H7 (cell line): ENCODE data around the gene OR1L8. TPM values are rescaled to one million over a fixed set of nuclear protein-coding genes. Genes with fewer than 3 reads are reported as not detected.
"Not testable (repeated sequence)": the region's sequence is repeated elsewhere in the genome, so short reads cannot be mapped to it uniquely, and the experiment has no call there.

Source experiments
- DNase-seq: peaks from one replicate; pipeline ENCODE4 v3.0.0; 2012
- H3K27me3 ChIP-seq: 2 replicates; pipeline ENCODE4 v1.6.0; 2011; ENCODE audit warnings: mild to moderate bottlenecking, low read length; ENCODE audit not compliant: control insufficient read depth, insufficient read depth
- H3K36me3 ChIP-seq: replicated peaks from 2 replicates; pipeline ENCODE4 v1.5.1; 2011; ENCODE audit warnings: low read length; ENCODE audit not compliant: control insufficient read depth, insufficient read depth
- H3K4me3 ChIP-seq: 2 replicates; pipeline ENCODE4 v1.5.1; 2011; ENCODE audit warnings: low read depth, mild to moderate bottlenecking, control low read depth, low read length, moderate library complexity; ENCODE audit not compliant: insufficient read depth
- total RNA-seq: library from RNA; depleted of rRNA; stranded (reverse); fragments of >200 nt; shearing (Covaris generic); gene quantifications from 2 replicates; pipeline ENCODE4 v1.2.3, GENCODE V29; 2014; rRNA removed

Gene OR1L8, protein sequence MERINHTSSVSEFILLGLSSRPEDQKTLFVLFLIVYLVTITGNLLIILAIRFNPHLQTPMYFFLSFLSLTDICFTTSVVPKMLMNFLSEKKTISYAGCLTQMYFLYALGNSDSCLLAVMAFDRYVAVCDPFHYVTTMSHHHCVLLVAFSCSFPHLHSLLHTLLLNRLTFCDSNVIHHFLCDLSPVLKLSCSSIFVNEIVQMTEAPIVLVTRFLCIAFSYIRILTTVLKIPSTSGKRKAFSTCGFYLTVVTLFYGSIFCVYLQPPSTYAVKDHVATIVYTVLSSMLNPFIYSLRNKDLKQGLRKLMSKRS
- not detected in 2 replicates for total RNA-seq

DNA sequence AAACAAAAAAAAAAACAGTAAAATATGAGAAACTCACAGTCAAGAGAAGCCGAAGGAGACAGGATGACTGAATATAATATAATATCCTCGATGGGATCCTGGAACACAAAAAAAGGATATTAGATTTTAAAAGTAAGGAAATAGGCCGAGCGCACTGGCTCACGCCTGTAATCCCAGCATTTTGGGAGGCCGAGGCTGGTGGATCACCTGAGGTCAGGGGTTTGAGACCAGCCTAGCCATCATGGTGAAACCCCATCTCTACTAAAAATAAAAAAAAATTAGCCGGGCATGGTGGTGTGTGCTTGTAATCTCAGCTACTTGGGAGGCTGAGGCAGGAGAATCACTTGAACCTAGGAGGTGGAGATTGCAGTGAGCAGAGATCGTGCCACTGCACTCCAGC, at the start of gene OR1L8:
Gene OR1L8 (minus strand): TSS at position 101 of the 400 bp plus-strand sequence. CDS start 14,907 bp downstream, outside the sequence.
- H3K27me3 ChIP-seq, H3K36me3 ChIP-seq, H3K4me3 ChIP-seq, DNase-seq: not testable (repeated sequence)

DNA sequence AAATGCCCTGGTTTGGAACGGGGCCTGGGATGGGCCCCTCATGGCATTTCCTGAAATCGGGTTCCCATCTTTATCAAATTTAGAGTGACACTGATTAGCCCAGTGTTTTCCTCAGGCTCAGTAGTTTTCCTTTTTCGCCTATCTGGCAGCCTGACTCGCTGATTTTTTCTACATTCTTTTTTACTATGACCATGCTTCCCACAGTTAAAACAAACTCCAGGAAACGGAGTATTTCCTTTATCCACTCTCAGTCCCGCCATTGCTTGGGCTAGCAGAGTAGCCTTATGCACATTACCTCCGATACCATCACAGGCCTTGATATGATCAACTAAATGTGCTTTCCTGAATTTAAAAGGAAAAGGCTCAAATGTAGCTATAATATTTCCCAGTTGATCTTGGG, 36.8 kb upstream of the OR1L8 start:
- no peak for DNase-seq
- Histone ChIP-seq H3K27me3 (no peaks in the 10 kb centered on the region), H3K4me3 (no peak overlapping the region), H3K36me3 (no peaks in the 10 kb centered on the region)

DNA sequence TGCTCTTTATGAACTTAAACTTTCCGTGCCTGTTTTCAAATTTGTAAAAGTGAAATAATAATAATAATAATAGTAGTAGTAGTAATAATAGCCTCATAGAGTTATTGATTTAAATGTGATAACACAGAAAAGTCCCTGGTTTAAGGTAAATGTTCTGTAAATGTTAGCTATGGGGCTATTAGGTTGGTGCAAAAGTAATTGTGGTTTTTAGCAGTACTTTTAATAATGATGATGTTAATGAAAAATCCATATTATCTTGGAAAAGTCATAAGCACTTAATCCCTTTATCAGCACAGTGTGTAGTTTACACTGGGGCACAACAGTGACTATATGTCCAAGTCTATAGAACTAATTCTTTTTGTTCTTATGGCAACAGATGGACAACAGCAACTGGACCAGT, 31.2 kb upstream of the OR1L8 start, which contains the start of gene OR1Q1:
Gene OR1Q1 (plus strand): TSS at position 377 of the 400 bp plus-strand sequence. CDS start 0 bp downstream, at position 377.
- H3K27me3 ChIP-seq: no peaks in the 10 kb centered on the region
- no peak within 1 kb of the TSS for H3K4me3 ChIP-seq
- H3K36me3 ChIP-seq: no peaks in the 10 kb centered on the region
- DNase-seq: no peak

DNA sequence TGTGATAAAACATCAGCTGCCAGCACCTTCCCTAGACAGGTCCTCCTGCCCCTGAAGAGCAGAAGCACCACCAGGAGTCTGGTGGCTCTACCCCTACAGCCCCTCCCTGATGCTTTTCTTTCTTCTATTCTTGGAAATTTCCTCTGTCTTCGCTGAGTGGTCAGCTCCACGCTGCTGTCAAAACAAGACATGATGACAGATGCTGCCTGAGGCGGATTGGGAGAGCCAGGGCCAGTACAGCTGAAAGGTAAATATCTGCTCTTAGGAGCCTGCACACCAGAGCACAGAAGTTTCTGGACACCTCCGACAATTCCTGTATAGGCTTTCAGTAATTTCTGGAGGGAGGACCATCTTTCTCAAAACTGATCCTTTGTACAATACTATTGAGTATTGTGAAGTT, 26.6 kb upstream of the OR1L8 start:
- H3K27me3 ChIP-seq: no peaks in the 10 kb centered on the region
- DNase-seq: no peak
- no peaks in the 10 kb centered on the region for H3K36me3 ChIP-seq
- H3K4me3 ChIP-seq: no peak overlapping the region

DNA sequence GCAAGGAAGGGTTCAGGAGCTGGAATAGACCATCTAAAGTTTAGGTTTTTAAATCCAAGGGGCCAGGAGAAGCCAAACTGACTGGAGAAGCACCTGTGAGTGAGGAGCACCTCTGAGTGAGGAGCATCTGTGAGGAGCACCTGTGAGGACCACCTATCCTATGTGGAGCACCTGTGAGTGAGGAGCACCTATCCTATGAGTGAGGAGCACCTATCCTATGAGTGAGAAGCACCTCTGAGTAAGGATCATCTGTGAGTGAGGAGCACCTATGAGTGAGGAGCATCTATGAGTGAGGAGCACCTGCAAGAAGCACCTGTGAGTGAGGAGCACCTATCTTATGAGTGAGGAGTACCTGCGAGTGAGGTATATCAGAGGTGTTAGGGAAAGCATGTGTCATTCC, 23.4 kb upstream of the OR1L8 start:
- Histone ChIP-seq H3K4me3 (no peak overlapping the region), H3K27me3 (no peaks in the 10 kb centered on the region), H3K36me3 (no peaks in the 10 kb centered on the region)
- no peak for DNase-seq

DNA sequence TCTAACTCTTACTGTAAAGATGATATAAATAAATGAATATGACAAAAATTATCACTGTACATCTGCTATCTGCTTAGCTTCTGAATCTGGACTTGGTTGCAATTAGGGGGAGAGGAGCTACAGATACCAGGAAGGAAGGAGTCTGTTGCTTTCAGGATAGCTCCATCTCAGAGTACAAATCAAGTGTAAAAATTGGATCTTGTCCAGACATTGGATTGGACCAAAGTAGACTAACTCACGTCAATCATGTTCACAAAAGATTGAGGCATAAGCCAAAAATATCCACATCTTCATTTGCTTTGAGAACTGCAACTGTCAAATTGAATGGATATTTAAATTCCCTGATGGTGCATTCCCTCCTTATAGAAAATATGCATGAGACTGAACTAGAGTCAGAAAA, 22.5 kb upstream of the OR1L8 start:
- no peaks in the 10 kb centered on the region for H3K27me3 ChIP-seq
- H3K36me3 ChIP-seq: no peaks in the 10 kb centered on the region
- DNase-seq: no peak
- no peak overlapping the region for H3K4me3 ChIP-seq

DNA sequence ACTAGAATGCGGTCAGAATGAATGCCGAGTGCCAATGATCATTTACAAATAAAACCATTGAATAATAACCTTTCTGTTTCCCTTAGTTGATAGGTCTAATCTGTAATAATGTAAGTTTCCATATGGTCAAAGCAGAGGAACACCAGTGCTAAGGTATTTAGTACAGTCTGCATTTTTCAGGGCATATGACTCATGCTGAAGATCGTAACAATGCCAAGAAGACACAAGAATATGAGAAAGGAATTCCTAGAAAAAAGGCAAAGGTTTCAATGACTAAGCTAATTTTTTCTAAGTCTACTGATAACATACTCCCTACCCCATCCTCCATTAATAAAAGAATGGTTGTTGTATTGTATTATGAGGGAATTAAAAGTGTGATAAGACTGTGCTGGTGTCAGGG, 2.8 kb downstream of the OR1L8 start:
- Histone ChIP-seq H3K27me3 (no peaks in the 10 kb centered on the region), H3K36me3 (no peaks in the 10 kb centered on the region), H3K4me3 (no peak overlapping the region)
- no peak for DNase-seq

DNA sequence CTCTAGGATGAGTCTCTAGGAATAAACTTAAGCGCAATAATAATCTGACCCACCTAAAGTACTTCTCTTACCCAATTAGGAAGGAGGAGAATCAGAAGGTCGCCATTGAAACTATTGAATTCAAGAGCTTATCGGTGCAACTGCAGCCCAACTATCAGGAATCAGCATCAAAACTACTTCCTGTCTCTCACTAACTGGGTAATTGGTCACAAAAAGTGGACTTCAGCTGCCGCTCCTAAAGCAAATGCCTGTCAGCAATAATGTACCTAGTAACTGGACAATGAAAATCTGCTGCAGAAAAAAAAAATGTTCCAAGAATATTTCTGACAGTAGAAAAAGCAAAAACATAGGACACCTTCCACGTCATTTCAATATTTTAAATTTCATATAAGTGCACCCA, 3.3 kb downstream of the OR1L8 start:
- H3K36me3 ChIP-seq: no peaks in the 10 kb centered on the region
- no peak for DNase-seq
- H3K4me3 ChIP-seq: no peak overlapping the region
- no peaks in the 10 kb centered on the region for H3K27me3 ChIP-seq

DNA sequence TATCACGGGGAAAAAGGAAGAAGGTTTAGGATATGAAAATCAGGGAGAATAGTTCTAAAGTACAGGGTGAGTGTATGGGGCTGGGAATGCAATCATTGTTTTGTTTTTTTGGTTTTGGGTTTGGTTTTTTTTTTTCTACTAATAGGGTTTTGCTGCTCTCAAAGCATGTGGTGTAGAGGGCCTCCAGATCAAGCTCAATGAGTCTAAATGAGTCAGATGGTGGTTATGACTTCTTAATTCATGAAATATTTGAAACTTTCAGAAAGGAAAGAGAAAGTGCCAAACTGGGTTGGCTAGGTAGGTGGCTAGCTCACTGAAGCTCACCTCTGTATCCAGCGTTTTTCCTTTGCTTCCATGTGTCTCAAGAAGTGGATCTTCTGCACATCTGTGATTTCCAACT, 10.7 kb downstream of the OR1L8 start:
- no peaks in the 10 kb centered on the region for H3K27me3 ChIP-seq
- no peaks in the 10 kb centered on the region for H3K36me3 ChIP-seq
- no peak for DNase-seq
- H3K4me3 ChIP-seq: no peak overlapping the region

DNA sequence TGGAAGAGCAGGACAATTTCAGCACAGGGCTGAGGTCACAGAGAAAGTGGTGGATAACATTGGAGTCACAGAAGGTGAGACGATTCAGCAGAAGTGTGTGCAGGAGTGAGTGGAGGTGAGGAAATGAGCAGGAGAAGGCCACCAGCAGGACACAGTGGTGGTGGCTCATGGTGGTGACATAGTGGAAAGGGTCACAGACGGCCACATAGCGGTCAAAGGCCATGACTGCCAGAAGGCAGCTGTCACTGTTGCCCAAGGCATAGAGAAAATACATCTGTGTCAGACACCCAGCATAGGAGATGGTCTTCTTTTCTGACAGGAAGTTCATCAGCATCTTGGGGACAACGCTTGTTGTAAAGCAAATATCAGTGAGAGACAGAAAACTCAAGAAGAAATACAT, 15.3 kb downstream of the OR1L8 start:
- Histone ChIP-seq H3K4me3 (no peak overlapping the region), H3K36me3 (no peaks in the 10 kb centered on the region), H3K27me3 (no peaks in the 10 kb centered on the region)
- DNase-seq: no peak

DNA sequence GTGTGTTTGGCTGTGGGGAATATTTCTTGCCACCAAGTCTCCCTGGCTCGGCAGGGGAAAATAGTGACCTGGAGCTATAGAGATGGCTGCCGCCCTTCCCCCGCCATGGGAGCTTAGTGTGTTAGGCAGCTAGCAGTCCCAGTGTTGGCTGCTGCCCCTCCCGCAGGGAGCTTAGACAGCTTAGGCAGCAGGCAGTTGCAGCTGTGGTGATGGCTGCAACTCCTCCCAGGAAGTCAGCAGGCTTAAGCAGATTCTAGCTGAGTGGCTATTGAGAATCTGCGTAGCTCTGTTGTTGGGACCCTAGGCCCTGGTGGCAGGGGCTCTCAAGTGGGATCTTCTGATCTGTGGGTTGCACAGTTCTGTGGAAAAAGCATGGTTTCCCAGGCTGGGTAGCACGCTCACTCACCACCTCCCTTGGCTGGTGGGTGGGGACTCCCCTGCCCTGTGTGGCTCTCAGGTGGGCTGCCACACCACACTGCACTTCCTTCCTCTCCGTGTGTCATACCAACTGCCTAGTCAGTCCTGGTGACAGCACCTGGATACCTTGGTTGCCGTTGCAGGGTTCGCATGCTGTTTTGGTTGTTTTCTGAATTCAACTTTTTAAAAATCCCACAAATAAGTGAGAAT, 20.9 kb downstream of the OR1L8 start:
- Histone ChIP-seq H3K36me3 (no peaks in the 10 kb centered on the region), H3K4me3 (no peak overlapping the region)
- no peak for DNase-seq

DNA sequence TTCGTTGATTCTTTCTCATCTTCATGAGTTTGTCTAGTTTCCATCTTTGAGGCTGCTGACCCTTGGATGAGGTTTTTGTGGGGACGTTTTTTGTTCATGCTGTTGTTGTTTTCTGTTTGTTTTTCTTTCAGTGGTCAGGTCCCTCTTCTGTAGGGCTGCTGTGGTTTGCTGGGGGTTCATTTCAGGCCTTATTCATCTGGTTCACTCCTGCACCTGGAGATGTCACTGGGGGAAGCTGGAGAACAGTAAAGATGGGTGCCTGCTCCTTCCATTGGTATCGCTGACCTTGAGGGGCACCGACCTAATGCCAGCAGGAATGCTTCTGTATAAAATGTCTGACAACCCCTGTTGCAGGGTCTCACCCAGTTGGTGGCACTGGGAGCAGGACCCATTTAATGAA, 21.7 kb downstream of the OR1L8 start:
- no peak for DNase-seq
- no peaks in the 10 kb centered on the region for H3K36me3 ChIP-seq
- peaks cover 1% of the 10 kb centered on the region; the same call in 1 of the 2 replicates for H3K27me3 ChIP-seq
- no peak overlapping the region for H3K4me3 ChIP-seq

More for the DNA sequence above, 20.9 kb downstream of the OR1L8 start:
- peaks cover 1% of the 10 kb centered on the region; the same call in 1 of the 2 replicates for H3K27me3 ChIP-seq

DNA sequence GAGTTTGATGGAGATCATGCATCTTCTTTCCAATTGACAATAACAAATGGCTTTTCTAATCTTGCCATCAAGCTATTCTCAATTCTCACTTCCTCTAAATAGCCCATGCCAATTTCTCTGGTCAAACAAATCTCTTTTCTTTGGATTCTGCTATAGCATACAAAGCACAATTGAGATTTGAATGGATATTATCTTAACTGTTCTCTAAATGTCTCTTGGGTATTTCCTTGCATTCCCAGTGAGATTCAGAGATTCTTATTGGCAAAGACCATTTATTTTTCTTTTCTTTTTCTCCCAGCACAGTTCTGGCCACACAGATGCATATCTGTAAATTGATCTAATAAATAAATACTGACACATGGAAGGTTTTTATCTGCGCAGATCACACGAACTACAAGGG, 30.4 kb downstream of the OR1L8 start, which contains the start of gene OR1N2:
Gene OR1N2 (plus strand): TSS at position 301 of the 400 bp plus-strand sequence. CDS start 100 bp downstream, outside the sequence.
- H3K36me3 ChIP-seq: no peaks in the 10 kb centered on the region
- no peak for DNase-seq

DNA sequence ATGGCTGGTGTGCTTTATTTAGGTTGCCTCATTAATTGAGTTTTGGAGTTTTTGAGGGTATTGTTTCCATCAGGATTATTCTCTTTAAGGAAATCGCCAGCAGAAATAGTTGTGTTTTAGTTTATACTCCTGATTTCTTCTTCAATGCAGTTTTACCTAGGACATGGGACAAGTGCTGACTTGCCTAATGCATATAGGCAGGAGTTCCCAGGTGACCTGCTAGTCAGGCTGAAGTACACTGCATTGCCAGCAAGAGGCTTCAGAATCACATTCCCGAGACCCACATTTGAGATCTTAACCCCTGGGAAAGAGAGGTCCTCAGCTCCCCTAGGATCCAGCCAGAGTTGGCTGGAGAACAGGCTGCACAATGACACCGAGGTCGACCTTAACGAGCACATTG, 31.8 kb downstream of the OR1L8 start:
- Histone ChIP-seq H3K36me3 (no peaks in the 10 kb centered on the region), H3K4me3 (no peak overlapping the region), H3K27me3 (no peaks in the 10 kb centered on the region)
- DNase-seq: no peak

More for the DNA sequence above, 30.4 kb downstream of the OR1L8 start, which contains the start of gene OR1N2:
- H3K27me3 ChIP-seq: no peaks in the 10 kb centered on the region
- H3K4me3 ChIP-seq: no peak within 1 kb of the TSS

DNA sequence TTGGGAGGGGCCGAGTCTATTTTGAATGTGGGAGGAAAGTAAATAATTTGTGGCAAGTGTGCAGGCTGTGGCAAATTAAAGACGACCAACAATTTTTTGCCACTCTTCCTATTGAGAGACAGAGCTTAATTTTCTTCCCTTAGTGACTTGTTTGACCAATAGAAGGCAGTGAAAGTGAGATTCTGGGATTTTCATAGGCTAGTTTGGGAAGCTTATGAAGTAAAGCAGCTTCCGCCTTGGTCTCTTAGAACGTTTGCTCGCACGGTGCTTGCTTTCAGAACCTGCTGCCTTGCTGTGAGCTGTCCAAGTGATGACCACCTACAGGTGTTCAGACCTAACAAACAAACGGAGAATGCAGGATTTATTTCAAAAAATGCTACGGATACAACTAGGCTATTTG, 37.0 kb downstream of the OR1L8 start:
- DNase-seq: no peak
- no peaks in the 10 kb centered on the region for H3K27me3 ChIP-seq
- H3K36me3 ChIP-seq: no peaks in the 10 kb centered on the region
- H3K4me3 ChIP-seq: no peak overlapping the region
